Measurements from ENCODE around the gene IGSF1. TPM values are rescaled to one million over a fixed set of nuclear protein-coding genes. Genes with fewer than 3 reads are reported as not detected.

IGSF1 gene
- total and polyA plus RNA-seq, 2 of the 13 experiments (the other 11 are each of a cell fraction or from before 2014, with no cell fraction given), result 58.7 to 108 TPM

DNA sequence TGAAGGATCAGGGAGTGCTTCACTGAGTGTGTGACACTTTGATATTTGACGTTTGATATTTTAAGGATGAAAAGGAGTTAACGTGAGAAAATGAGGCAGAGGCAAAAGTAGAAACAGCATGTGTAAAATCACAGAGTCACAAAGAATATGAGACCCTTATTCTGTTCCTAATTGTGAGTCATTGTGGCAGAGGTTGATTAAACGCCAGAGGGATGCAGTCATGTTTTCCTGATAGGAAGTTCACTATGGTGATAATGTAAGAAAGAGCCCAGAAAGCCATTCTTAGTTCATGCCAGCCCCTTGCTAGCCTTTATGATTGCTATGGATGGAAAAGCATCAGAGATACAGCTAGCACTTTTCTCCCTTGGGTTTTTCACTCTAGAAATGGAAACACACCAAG is 33.5 kb upstream of the IGSF1 start:
- FAIRE-seq (no peak), ATAC-seq (no peak), DNase-seq (ENCODE audit: low spot score) (no peak)
- Histone ChIP-seq H3K4me2 (ENCODE audit: low read depth, low read length) (no peak overlapping the region), H3K9me3 (ENCODE audit: low read length) (no peaks in the 10 kb centered on the region), H4K20me1 (ENCODE audit: insufficient read depth, low read length) (no peaks in the 10 kb centered on the region), H3K79me2 (ENCODE audit: insufficient read depth, low read length) (no peaks in the 10 kb centered on the region), H3K9ac (ENCODE audit: insufficient read depth, low read depth, low read length) (no peak overlapping the region), H3K4me3 (replicated peaks in 1 of 3; ENCODE audit: insufficient read depth in 1 of 3, low read depth in 2 of 3, low read length in 3 of 3) (no peak overlapping the region), H3K27me3 (ENCODE audit: control insufficient read depth in 1 of 2, insufficient read depth in 2 of 2, low read length in 2 of 2) (no peaks in the 10 kb centered on the region), H2AFZ (ENCODE audit: low read length) (no peak overlapping the region), H3K36me3 (replicated peaks in 1 of 2; ENCODE audit: control insufficient read depth in 1 of 2, insufficient read depth in 2 of 2, low read length in 2 of 2) (no peaks in the 10 kb centered on the region), H3K27ac (ENCODE audit: extremely low read length, insufficient read depth, low read length) (no peak overlapping the region), H3K4me1 (ENCODE audit: insufficient read depth, low read length) (no peaks in the 10 kb centered on the region)
- TF ChIP-seq NR3C1 (CRISPR knock-in tag; IDR thresholded peaks at IDR 0.05) (no peak), NR2F6 (IDR thresholded peaks at IDR 0.05) (no peak), NR2F6 (CRISPR knock-in tag; IDR thresholded peaks at IDR 0.05) (no peak), REXO4 (CRISPR knock-in tag; IDR thresholded peaks at IDR 0.05; ENCODE audit: borderline replicate concordance) (no peak), NFE2L1 (CRISPR knock-in tag; IDR thresholded peaks at IDR 0.05; ENCODE audit: borderline replicate concordance) (no peak), FOSL1 (CRISPR knock-in tag; IDR thresholded peaks at IDR 0.05; ENCODE audit: borderline replicate concordance) (no peak), FOXM1 (CRISPR knock-in tag; IDR thresholded peaks at IDR 0.05) (no peak)
- intact Hi-C loops (cut with micrococcal nuclease; ENCODE audit: unreplicated experiment), result no loop called here
- no TSS peak for BruUV-seq (replicated peaks)
- ChIA-PET CTCF (ENCODE audit: low intra/inter-chr PET ratio, low total read pairs) (no interaction called here), POLR2A (no interaction called here)
- in situ Hi-C loops (cut with HindIII; ENCODE audit: extremely low pct_ligation_motif_present, low pct_unique_long_range_greater_than_20kb), result no loop called here
- WGBS (ENCODE audit: low lambda C conversion rate), result 0% methylated on average over 3 of the region's 3 CpGs

- Histone ChIP-seq H2AFZ (ENCODE audit: low read length) (no peak overlapping the region), H3K9me3 (ENCODE audit: low read length) (no peaks in the 10 kb centered on the region), H4K20me1 (ENCODE audit: insufficient read depth, low read length) (no peaks in the 10 kb centered on the region), H3K4me2 (ENCODE audit: low read depth, low read length) (no peak overlapping the region), H3K4me1 (ENCODE audit: insufficient read depth, low read length) (no peaks in the 10 kb centered on the region), H3K9ac (ENCODE audit: insufficient read depth, low read depth, low read length) (no peak overlapping the region), H3K36me3 (replicated peaks in 1 of 2; ENCODE audit: control insufficient read depth in 1 of 2, insufficient read depth in 2 of 2, low read length in 2 of 2) (no peaks in the 10 kb centered on the region), H3K79me2 (ENCODE audit: insufficient read depth, low read length) (no peaks in the 10 kb centered on the region), H3K27me3 (ENCODE audit: control insufficient read depth in 1 of 2, insufficient read depth in 2 of 2, low read length in 2 of 2) (no peaks in the 10 kb centered on the region), H3K27ac (ENCODE audit: extremely low read length, insufficient read depth, low read length) (no peak overlapping the region), H3K4me3 (replicated peaks in 1 of 3; ENCODE audit: insufficient read depth in 1 of 3, low read depth in 2 of 3, low read length in 3 of 3) (no peak overlapping the region)
- ATAC-seq, result no peak
- no TSS peak for BruUV-seq (replicated peaks)
- FAIRE-seq, result no peak
- POLR2A ChIA-PET, result no interaction called here
- no peak for DNase-seq (ENCODE audit: low spot score)
- intact Hi-C loops (cut with micrococcal nuclease; ENCODE audit: unreplicated experiment), result no loop called here
- in situ Hi-C loops (cut with HindIII; ENCODE audit: extremely low pct_ligation_motif_present, low pct_unique_long_range_greater_than_20kb), result no loop called here
- TF ChIP-seq ZNF101 (CRISPR knock-in tag; IDR thresholded peaks at IDR 0.05; ENCODE audit: borderline replicate concordance, low read depth) (no peak), ZBTB25 (CRISPR knock-in tag; IDR thresholded peaks at IDR 0.05) (no peak), BORCS8-MEF2B (CRISPR knock-in tag; IDR thresholded peaks at IDR 0.05) (no peak), BHLHE40 (IDR thresholded peaks at IDR 0.05; ENCODE audit: low read length) (no peak), ZNF773 (CRISPR knock-in tag; IDR thresholded peaks at IDR 0.05; ENCODE audit: borderline replicate concordance) (no peak)
- TF ChIP-seq, protein P1, sequence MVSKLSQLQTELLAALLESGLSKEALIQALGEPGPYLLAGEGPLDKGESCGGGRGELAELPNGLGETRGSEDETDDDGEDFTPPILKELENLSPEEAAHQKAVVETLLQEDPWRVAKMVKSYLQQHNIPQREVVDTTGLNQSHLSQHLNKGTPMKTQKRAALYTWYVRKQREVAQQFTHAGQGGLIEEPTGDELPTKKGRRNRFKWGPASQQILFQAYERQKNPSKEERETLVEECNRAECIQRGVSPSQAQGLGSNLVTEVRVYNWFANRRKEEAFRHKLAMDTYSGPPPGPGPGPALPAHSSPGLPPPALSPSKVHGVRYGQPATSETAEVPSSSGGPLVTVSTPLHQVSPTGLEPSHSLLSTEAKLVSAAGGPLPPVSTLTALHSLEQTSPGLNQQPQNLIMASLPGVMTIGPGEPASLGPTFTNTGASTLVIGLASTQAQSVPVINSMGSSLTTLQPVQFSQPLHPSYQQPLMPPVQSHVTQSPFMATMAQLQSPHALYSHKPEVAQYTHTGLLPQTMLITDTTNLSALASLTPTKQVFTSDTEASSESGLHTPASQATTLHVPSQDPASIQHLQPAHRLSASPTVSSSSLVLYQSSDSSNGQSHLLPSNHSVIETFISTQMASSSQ (IDR thresholded peaks at IDR 0.05; ENCODE audit: low read depth), result no peak
- TF ChIP-seq, protein P1 (CRISPR knock-in tag; IDR thresholded peaks at IDR 0.05; ENCODE audit: borderline replicate concordance), result no peak
- WGBS (ENCODE audit: low lambda C conversion rate), result 90% methylated on average over 4 of the region's 4 CpGs
- CTCF ChIA-PET (ENCODE audit: low intra/inter-chr PET ratio, low total read pairs), result no interaction called here
Measured at GRCh38 chrX:131317326-131317725, 28.2 kb upstream of the IGSF1 start.

All from HepG2 (cell line).